ENCODE measurements around the gene FNIP2. TPM values are rescaled to one million over a fixed set of nuclear protein-coding genes. Genes with fewer than 3 reads are reported as not detected.
"Not testable (repeated sequence)": the region's sequence is repeated elsewhere in the genome, so short reads cannot be mapped to it uniquely, and the experiment has no call there.

Gene FNIP2
- total and polyA plus RNA-seq, 10 of the 15 experiments (the other 5 are each of a cell fraction or from before 2014, with no cell fraction given): 0.03 to 0.38 (median 0.15) TPM

- in situ Hi-C loops (cut with MboI): no loop called here
These were observed 10.1 kb upstream of the FNIP2 start for GRCh38 chr4:158758703-158759102.

GRCh38 chr4:158759539-158759938 lies 9.3 kb upstream of the FNIP2 start:
- H3K9me3 ChIP-seq (replicated peaks; ENCODE audit: control insufficient read depth, insufficient read depth, low read length); H3K4me1 ChIP-seq (ENCODE audit: control insufficient read depth, insufficient read depth, low read length); FAIRE-seq; intact Hi-C loops (cut with micrococcal nuclease; ENCODE audit: unreplicated experiment); SMC1A ChIA-PET (ENCODE audit: uncharacterized antibody, unreplicated experiment); H2AFZ ChIP-seq (ENCODE audit: control insufficient read depth, low read depth, low read length); CTCF ChIA-PET; H3K27ac ChIP-seq (ENCODE audit: control insufficient read depth, insufficient read depth); in situ Hi-C loops (cut with MboI); ATAC-seq; H3K27me3 ChIP-seq (replicated peaks in 1 of 2; ENCODE audit: control insufficient read depth in 2 of 2, insufficient read depth in 2 of 2, low read length in 1 of 2); H3K79me2 ChIP-seq (ENCODE audit: control insufficient read depth, insufficient read depth, low read length); BruUV-seq (replicated peaks); DNase-seq (ENCODE audit: low read depth, low spot score); RAD21 ChIA-PET (ENCODE audit: unreplicated experiment); H3K36me3 ChIP-seq (ENCODE audit: control insufficient read depth in 2 of 2, insufficient read depth in 2 of 2, low read length in 1 of 2); H3K4me3 ChIP-seq; H4K20me1 ChIP-seq (ENCODE audit: control insufficient read depth, insufficient read depth); H3K9ac ChIP-seq (ENCODE audit: control insufficient read depth, insufficient read depth, low read length); POLR2A ChIA-PET; H3K4me2 ChIP-seq (ENCODE audit: control insufficient read depth, insufficient read depth): not testable (repeated sequence)
- WGBS (ENCODE audit: insufficient coverage, insufficient replicate concordance, low lambda C conversion rate, missing lambda C conversion rate): 70% methylated on average over 19 of the region's 20 CpGs

More at GRCh38 chr4:158758703-158759102, 10.1 kb upstream of the FNIP2 start:
- ATAC-seq (no peak), DNase-seq (ENCODE audit: low read depth, low spot score) (no peak), FAIRE-seq (no peak)
- no peak overlapping the region for H3K4me2 ChIP-seq (ENCODE audit: control insufficient read depth, insufficient read depth)
- no peak overlapping the region for H3K4me3 ChIP-seq
- WGBS (ENCODE audit: insufficient coverage, insufficient replicate concordance, low lambda C conversion rate, missing lambda C conversion rate): 51% methylated on average over 4 of the region's 4 CpGs
- no peak overlapping the region for H3K9ac ChIP-seq (ENCODE audit: control insufficient read depth, insufficient read depth, low read length)
- H3K4me1 ChIP-seq (ENCODE audit: control insufficient read depth, insufficient read depth, low read length): no peaks in the 10 kb centered on the region
- H3K9me3 ChIP-seq (replicated peaks; ENCODE audit: control insufficient read depth, insufficient read depth, low read length): no peaks in the 10 kb centered on the region; the same call in 2 of the 3 replicates
- POLR2A ChIA-PET: no interaction called here
- no peaks in the 10 kb centered on the region for H3K36me3 ChIP-seq (ENCODE audit: control insufficient read depth in 2 of 2, insufficient read depth in 2 of 2, low read length in 1 of 2)
- RAD21 ChIA-PET (ENCODE audit: unreplicated experiment): no interaction called here
- intact Hi-C loops (cut with micrococcal nuclease; ENCODE audit: unreplicated experiment): no loop called here
- SMC1A ChIA-PET (ENCODE audit: uncharacterized antibody, unreplicated experiment): no interaction called here
- no TSS peak for BruUV-seq (replicated peaks)
- H3K79me2 ChIP-seq (ENCODE audit: control insufficient read depth, insufficient read depth, low read length): no peaks in the 10 kb centered on the region
- CTCF ChIA-PET: no interaction called here
- H2AFZ ChIP-seq (ENCODE audit: control insufficient read depth, low read depth, low read length): no peak overlapping the region
- no peaks in the 10 kb centered on the region for H4K20me1 ChIP-seq (ENCODE audit: control insufficient read depth, insufficient read depth)
- H3K27me3 ChIP-seq (replicated peaks in 1 of 2; ENCODE audit: control insufficient read depth in 2 of 2, insufficient read depth in 2 of 2, low read length in 1 of 2): no peaks in the 10 kb centered on the region; a peak in 1 of 4 replicates
- TF ChIP-seq BACH1 (IDR thresholded peaks at IDR 0.05; ENCODE audit: borderline replicate concordance) (no peak), TAF1 (IDR thresholded peaks at IDR 0.05; ENCODE audit: borderline replicate concordance, low read depth, low read length) (no peak), SRF (IDR thresholded peaks at IDR 0.05; ENCODE audit: low read depth in 2 of 2, low read length in 2 of 2) (no peak), POLR2AphosphoS5 (IDR thresholded peaks at IDR 0.05; ENCODE audit: low read length) (no peak), NR2C2 (IDR thresholded peaks at IDR 0.05; ENCODE audit: borderline replicate concordance, control insufficient read depth, insufficient read length, low read depth) (no peak)
- H3K27ac ChIP-seq (ENCODE audit: control insufficient read depth, insufficient read depth): no peak overlapping the region

All from GM12878 (cell line).